ENCODE measurements around the gene SOCS3. TPM values are rescaled to one million over a fixed set of nuclear protein-coding genes. Genes with fewer than 3 reads are reported as not detected.

Gene SOCS3
- total and polyA plus RNA-seq, 2 experiments from 2014 or later = 13.2 to 32.9 TPM

GRCh38 chr17:78374189-78374588 is 14.3 kb upstream of the SOCS3 start:
- Histone ChIP-seq H3K27ac (ENCODE audit: low read depth) (peak overlapping the region; percentile 84), H3K79me2 (replicated peaks; ENCODE audit: insufficient read depth) (peaks cover 6% of the 10 kb centered on the region), H3K27me3 (ENCODE audit: insufficient read depth) (no peaks in the 10 kb centered on the region), H2AFZ (peak overlapping the region; percentile 9; the same call in 1 of the 2 replicates), H3K4me1 (ENCODE audit: insufficient read depth) (peaks cover 53% of the 10 kb centered on the region), H3K4me2 (peak overlapping the region; percentile 4; the same call in 1 of the 2 replicates), H3K36me3 (ENCODE audit: insufficient read depth) (no peaks in the 10 kb centered on the region), H3F3A (replicated peaks; ENCODE audit: low read depth) (peaks cover 43% of the 10 kb centered on the region), H4K20me1 (replicated peaks; ENCODE audit: insufficient read depth) (peaks cover 4% of the 10 kb centered on the region; the same call in 1 of the 2 replicates), H3K9me2 (ENCODE audit: insufficient read depth) (no peaks in the 10 kb centered on the region), H3K4me3 (peak overlapping the region; percentile 17; the same call in 1 of the 2 replicates)
- peaks cover 64% of the 10 kb centered on the region for H3K4me1 Mint-ChIP-seq
- H3K36me3 Mint-ChIP-seq (ENCODE audit: low read depth) = peaks cover 3% of the 10 kb centered on the region; the same call in 1 of the 3 replicates
- H3K9me3 Mint-ChIP-seq = no peaks in the 10 kb centered on the region
- H3K27ac Mint-ChIP-seq = peak overlapping the region; percentile 98
- TF ChIP-seq JUNB (IDR thresholded peaks at IDR 0.05; ENCODE audit: unreplicated experiment) = no peak
- TF ChIP-seq CTCF (conservative IDR thresholded peaks at IDR 0.05; ENCODE audit: low read depth in 2 of 2) = no peak
- no peak for TF ChIP-seq CREB1 (CRISPR knock-in tag; IDR thresholded peaks at IDR 0.05; ENCODE audit: low read depth)
- TF ChIP-seq, protein P1, sequence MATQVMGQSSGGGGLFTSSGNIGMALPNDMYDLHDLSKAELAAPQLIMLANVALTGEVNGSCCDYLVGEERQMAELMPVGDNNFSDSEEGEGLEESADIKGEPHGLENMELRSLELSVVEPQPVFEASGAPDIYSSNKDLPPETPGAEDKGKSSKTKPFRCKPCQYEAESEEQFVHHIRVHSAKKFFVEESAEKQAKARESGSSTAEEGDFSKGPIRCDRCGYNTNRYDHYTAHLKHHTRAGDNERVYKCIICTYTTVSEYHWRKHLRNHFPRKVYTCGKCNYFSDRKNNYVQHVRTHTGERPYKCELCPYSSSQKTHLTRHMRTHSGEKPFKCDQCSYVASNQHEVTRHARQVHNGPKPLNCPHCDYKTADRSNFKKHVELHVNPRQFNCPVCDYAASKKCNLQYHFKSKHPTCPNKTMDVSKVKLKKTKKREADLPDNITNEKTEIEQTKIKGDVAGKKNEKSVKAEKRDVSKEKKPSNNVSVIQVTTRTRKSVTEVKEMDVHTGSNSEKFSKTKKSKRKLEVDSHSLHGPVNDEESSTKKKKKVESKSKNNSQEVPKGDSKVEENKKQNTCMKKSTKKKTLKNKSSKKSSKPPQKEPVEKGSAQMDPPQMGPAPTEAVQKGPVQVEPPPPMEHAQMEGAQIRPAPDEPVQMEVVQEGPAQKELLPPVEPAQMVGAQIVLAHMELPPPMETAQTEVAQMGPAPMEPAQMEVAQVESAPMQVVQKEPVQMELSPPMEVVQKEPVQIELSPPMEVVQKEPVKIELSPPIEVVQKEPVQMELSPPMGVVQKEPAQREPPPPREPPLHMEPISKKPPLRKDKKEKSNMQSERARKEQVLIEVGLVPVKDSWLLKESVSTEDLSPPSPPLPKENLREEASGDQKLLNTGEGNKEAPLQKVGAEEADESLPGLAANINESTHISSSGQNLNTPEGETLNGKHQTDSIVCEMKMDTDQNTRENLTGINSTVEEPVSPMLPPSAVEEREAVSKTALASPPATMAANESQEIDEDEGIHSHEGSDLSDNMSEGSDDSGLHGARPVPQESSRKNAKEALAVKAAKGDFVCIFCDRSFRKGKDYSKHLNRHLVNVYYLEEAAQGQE (IDR thresholded peaks at IDR 0.05; ENCODE audit: unreplicated experiment) = no peak
- TF ChIP-seq EZH2phosphoT487 (IDR thresholded peaks at IDR 0.05; ENCODE audit: unreplicated experiment) = no peak
- no peak for TF ChIP-seq NANOG (IDR thresholded peaks at IDR 0.05; ENCODE audit: borderline replicate concordance)
- no peak for TF ChIP-seq ZNF114 (CRISPR knock-in tag; IDR thresholded peaks at IDR 0.05)
- TF ChIP-seq STAT1 (IDR thresholded peaks at IDR 0.05; ENCODE audit: unreplicated experiment) = no peak
- TF ChIP-seq ZNF331 (CRISPR knock-in tag; IDR thresholded peaks at IDR 0.05; ENCODE audit: low read depth) = no peak
- no peak for TF ChIP-seq ZNF462 (CRISPR knock-in tag; IDR thresholded peaks at IDR 0.05)
- no peak for TF ChIP-seq ETS1 (IDR thresholded peaks at IDR 0.05)
- TF ChIP-seq POLR2AphosphoS5 (IDR thresholded peaks at IDR 0.05; ENCODE audit: low read depth) = no peak
- TF ChIP-seq EZH2 (IDR thresholded peaks at IDR 0.05; ENCODE audit: low read depth, unreplicated experiment) = no peak
- DNase-seq (ENCODE audit: low spot score) (no peak), ATAC-seq (no peak)
- H3K27me3 Mint-ChIP-seq (ENCODE audit: insufficient read depth, low read depth, poor library complexity) = peaks cover 22% of the 10 kb centered on the region
- peak overlapping the region; percentile 58; the same call in 2 of the 3 replicates for H3K4me3 Mint-ChIP-seq
